Smooth muscle cell (in vitro differentiated cells): Measurements from ENCODE around the gene TP53I3. TPM values are rescaled to one million over a fixed set of nuclear protein-coding genes. Genes with fewer than 3 reads are reported as not detected.
"Not testable (repeated sequence)": the region's sequence is repeated elsewhere in the genome, so short reads cannot be mapped to it uniquely, and the experiment has no call there.

Experiments
- DNase-seq: peaks from one replicate; lab custom pipeline; 2025; ENCODE audit not compliant: unreplicated experiment; lab: John Stamatoyannopoulos, UW
- H2AFZ ChIP-seq: fragments of 200-600 bp; sonication (generic); 2 replicates; pipeline ENCODE4 v1.6.0; 2016; ENCODE audit warnings: antibody characterized with exemption, low read depth, mild to moderate bottlenecking
- H3F3A ChIP-seq: fragments of 200-600 bp; sonication (generic); 2 replicates; pipeline ENCODE4 v1.6.0; 2017; ENCODE audit warnings: antibody characterized with exemption, low read depth
- H3K27ac ChIP-seq: fragments of 200-600 bp; sonication (generic); 2 replicates; pipeline ENCODE4 v1.5.1; 2016; ENCODE audit warnings: low read depth, mild to moderate bottlenecking
- H3K27me3 ChIP-seq: fragments of 200-600 bp; sonication (generic); 2 replicates; pipeline ENCODE4 v1.6.1; 2016; ENCODE audit warnings: low read depth, mild to moderate bottlenecking
- H3K36me3 ChIP-seq: fragments of 200-600 bp; sonication (generic); 2 replicates; pipeline ENCODE4 v1.5.1; 2016; ENCODE audit warnings: low read depth
- H3K4me1 ChIP-seq: fragments of 200-600 bp; sonication (generic); 2 replicates; pipeline ENCODE4 v1.5.1; 2016; ENCODE audit warnings: low read depth
- H3K4me2 ChIP-seq: fragments of 200-600 bp; sonication (generic); 2 replicates; pipeline ENCODE4 v1.6.0; 2016; ENCODE audit warnings: mild to moderate bottlenecking
- H3K4me3 ChIP-seq: fragments of 200-600 bp; sonication (generic); 2 replicates; pipeline ENCODE4 v1.5.1; 2016; ENCODE audit warnings: mild to moderate bottlenecking
- H3K79me2 ChIP-seq: fragments of 200-600 bp; sonication (generic); 2 replicates; pipeline ENCODE4 v1.6.0; 2016; ENCODE audit warnings: low read depth, mild to moderate bottlenecking
- H3K9ac ChIP-seq: fragments of 200-600 bp; sonication (generic); 2 replicates; pipeline ENCODE4 v1.6.0; 2016; ENCODE audit warnings: low read depth
- H3K9me3 ChIP-seq: fragments of 200-600 bp; sonication (generic); replicated peaks from 2 replicates; pipeline ENCODE4 v1.5.1; 2016; ENCODE audit warnings: low read depth
- H4K20me1 ChIP-seq: fragments of 200-600 bp; sonication (generic); 2 replicates; pipeline ENCODE4 v1.6.0; 2016; ENCODE audit warnings: low read depth
- CTCF ChIP-seq: fragments of 200-600 bp; sonication (generic); IDR thresholded peaks from 2 replicates; pipeline ENCODE4 v1.5.1; 2017; ENCODE audit warnings: borderline replicate concordance, mild to moderate bottlenecking, antibody characterized with exemption; ENCODE audit not compliant: insufficient read depth, poor library complexity, severe bottlenecking
- WGBS: methylation state at CpG from one replicate; pipeline ENCODE4 v1.1.7; 2016; ENCODE audit warnings: low lambda C conversion rate; 5-methylcytosine and 5-hydroxymethylcytosine counted together
- polyA plus RNA-seq: library from polyadenylated mRNA; unstranded; fragments of >200 nt; fragmentation: Nextera tagmentation; extraction: Ambion mirVana; gene quantifications from 2 replicates; pipeline ENCODE4 v1.2.1, GENCODE V29; 2016
- total RNA-seq: library from RNA; depleted of rRNA; stranded (reverse); fragments of >200 nt; gene quantifications from 2 replicates; pipeline ENCODE4 v1.2.3, GENCODE V29; 2014

TP53I3 gene
- total and polyA plus RNA-seq, 2 experiments from 2014 or later: 24.9 to 56.3 TPM

- H4K20me1 ChIP-seq: no peaks in the 10 kb centered on the region
- no peak overlapping the region for H2AFZ ChIP-seq
These were observed 26.8 kb upstream of the TP53I3 start for GRCh38 chr2:24111407-24111901.

GRCh38 chr2:24110660-24111303 is 26.1 kb upstream of the TP53I3 start:
- no peak for DNase-seq
- no peak overlapping the region for H3K4me2 ChIP-seq
- no peak overlapping the region for H3K4me3 ChIP-seq
- H3K27me3 ChIP-seq: no peaks in the 10 kb centered on the region
- no peaks in the 10 kb centered on the region for H3K79me2 ChIP-seq
- 88% methylated on average over 7 of the region's 7 CpGs for WGBS
- peak overlapping the region; percentile 67 for H3K27ac ChIP-seq
- H2AFZ ChIP-seq: no peak overlapping the region
- no peaks in the 10 kb centered on the region for H3K4me1 ChIP-seq
- H4K20me1 ChIP-seq: no peaks in the 10 kb centered on the region
- peaks cover 12% of the 10 kb centered on the region for H3F3A ChIP-seq
- peaks cover 3% of the 10 kb centered on the region for H3K9me3 ChIP-seq
- TF ChIP-seq CTCF: no peak
- H3K9ac ChIP-seq: no peak overlapping the region
- no peaks in the 10 kb centered on the region for H3K36me3 ChIP-seq

More at GRCh38 chr2:24111407-24111901, 26.8 kb upstream of the TP53I3 start:
- Histone ChIP-seq H3K27ac (peak overlapping the region; percentile 67), H3K9ac (no peak overlapping the region), H3K36me3 (no peaks in the 10 kb centered on the region), H3K79me2 (no peaks in the 10 kb centered on the region), H3K4me1 (no peaks in the 10 kb centered on the region), H3K4me3 (no peak overlapping the region), H3F3A (peaks cover 12% of the 10 kb centered on the region), H3K4me2 (no peak overlapping the region), H3K9me3 (peaks cover 3% of the 10 kb centered on the region), H3K27me3 (no peaks in the 10 kb centered on the region)
- WGBS: 49% methylated on average over 2 of the region's 2 CpGs
- no peak for TF ChIP-seq CTCF
- DNase-seq: no peak

GRCh38 chr2:24109431-24109830 is 24.8 kb upstream of the TP53I3 start:
- not testable (repeated sequence) for H2AFZ ChIP-seq

GRCh38 chr2:24107336-24107735 is 22.7 kb upstream of the TP53I3 start:
- Histone ChIP-seq H3K4me2 (no peak overlapping the region), H4K20me1 (no peaks in the 10 kb centered on the region), H3K9me3 (no peaks in the 10 kb centered on the region), H3K36me3 (no peaks in the 10 kb centered on the region), H3K4me1 (no peaks in the 10 kb centered on the region), H3K4me3 (no peak overlapping the region), H2AFZ (no peak overlapping the region), H3K27ac (no peak overlapping the region), H3K79me2 (no peaks in the 10 kb centered on the region), H3K9ac (no peak overlapping the region), H3F3A (peaks cover 12% of the 10 kb centered on the region), H3K27me3 (no peaks in the 10 kb centered on the region)
- TF ChIP-seq CTCF: no peak
- DNase-seq: no peak
- 95% methylated on average over 1 of the region's 1 CpG for WGBS

More at GRCh38 chr2:24109431-24109830, 24.8 kb upstream of the TP53I3 start:
- not testable (repeated sequence) for H4K20me1 ChIP-seq, H3K27me3 ChIP-seq, H3K4me3 ChIP-seq, H3K79me2 ChIP-seq, H3K4me2 ChIP-seq, H3K36me3 ChIP-seq, H3K4me1 ChIP-seq, H3K9ac ChIP-seq, H3K9me3 ChIP-seq, DNase-seq, H3K27ac ChIP-seq
- WGBS: 97% methylated on average over 1 of the region's 1 CpG
- H3F3A ChIP-seq: peaks cover 12% of the 10 kb centered on the region
